PC-9 (cell line): ENCODE data around the gene DFFA. TPM values are rescaled to one million over a fixed set of nuclear protein-coding genes. Genes with fewer than 3 reads are reported as not detected.
A peak's percentile ranks its signal among the peaks of the same experiment; 100 is the strongest.
"Not testable (repeated sequence)": the region's sequence is repeated elsewhere in the genome, so short reads cannot be mapped to it uniquely, and the experiment has no call there.

ENCODE experiments used
- BruUV-seq: library from RNA; stranded (reverse); fragments of 400-500 nt; replicated peaks from 2 replicates; lab custom pipeline; 2021; lab: Mats Ljungman, UMichigan
- CTCF ChIA-PET: fragments of 300-600 bp; sonication (Branson Sonifier 250); formaldehyde crosslinking; loops from one replicate; lab custom pipeline; 2022; ENCODE audit warnings: antibody characterized with exemption; lab: Charles Lee
- POLR2A ChIA-PET: fragments of 300-600 bp; sonication (Branson Sonifier 250); formaldehyde crosslinking; loops from one replicate; lab custom pipeline; 2022; ENCODE audit warnings: antibody characterized with exemption; ENCODE audit not compliant: unreplicated experiment; lab: Charles Lee
- DNase-seq, 2 experiments: peaks; one replicate each; pipeline versions ENCODE4 v3.0.0 to v3.0.0-alpha.2; 2015 to 2022; ENCODE audit warnings: mixed read lengths in 1 of 2
- H2AFZ ChIP-seq: fragments of 200-600 bp; sonication (generic); 2 replicates; pipeline ENCODE4 v1.8.1; 2017; ENCODE audit warnings: antibody characterized with exemption
- H3F3A ChIP-seq: fragments of 200-600 bp; sonication (generic); 2 replicates; pipeline ENCODE4 v1.8.1; 2017; ENCODE audit warnings: antibody characterized with exemption, mild to moderate bottlenecking, low read depth; ENCODE audit not compliant: insufficient read depth
- H3K27ac ChIP-seq: fragments of 200-600 bp; sonication (generic); 2 replicates; pipeline ENCODE4 v1.6.1; 2016; ENCODE audit warnings: mixed run types
- H3K27me3 ChIP-seq: fragments of 200-600 bp; sonication (generic); 2 replicates; pipeline ENCODE4 v1.6.1; 2016; ENCODE audit warnings: low read depth, mixed run types; ENCODE audit not compliant: insufficient read depth
- H3K36me3 ChIP-seq: fragments of 200-600 bp; sonication (generic); 2 replicates; pipeline ENCODE4 v1.6.1; 2016; ENCODE audit warnings: low read depth, mixed run types
- H3K4me1 ChIP-seq: fragments of 200-600 bp; sonication (generic); replicated peaks from 2 replicates; pipeline ENCODE4 v1.6.1; 2016; ENCODE audit warnings: mixed run types; ENCODE audit not compliant: insufficient read depth
- H3K4me2 ChIP-seq: fragments of 200-600 bp; sonication (generic); 2 replicates; pipeline ENCODE4 v1.6.1; 2017; ENCODE audit warnings: mixed run types
- H3K4me3 ChIP-seq: fragments of 200-600 bp; sonication (generic); 2 replicates; pipeline ENCODE4 v1.6.1; 2016; ENCODE audit warnings: mixed run types
- H3K79me2 ChIP-seq: fragments of 200-600 bp; sonication (generic); 2 replicates; pipeline ENCODE4 v1.6.1; 2017; ENCODE audit warnings: low read depth, mixed run types
- H3K9me2 ChIP-seq: fragments of 200-600 bp; sonication (generic); 2 replicates; pipeline ENCODE4 v1.8.1; 2017; ENCODE audit warnings: mild to moderate bottlenecking; ENCODE audit not compliant: insufficient read depth
- H3K9me3 ChIP-seq: fragments of 200-600 bp; sonication (generic); 2 replicates; pipeline ENCODE4 v1.8.1; 2016; ENCODE audit warnings: low read depth; ENCODE audit not compliant: insufficient read depth
- H4K20me1 ChIP-seq: fragments of 200-600 bp; sonication (generic); 2 replicates; pipeline ENCODE4 v1.8.1; 2017; ENCODE audit not compliant: insufficient read depth
- EZH2 ChIP-seq: fragments of 200-600 bp; sonication (generic); IDR thresholded peaks from 2 replicates; pipeline ENCODE4 v1.8.0; 2017; ENCODE audit warnings: antibody characterized with exemption, low read depth
- intact Hi-C: fragments of 100-400 bp; cut with micrococcal nuclease; formaldehyde crosslinking; loops from one replicate; pipeline ENCODE4 v1.10.0; 2022; ENCODE audit not compliant: unreplicated experiment
- total RNA-seq: library from RNA; stranded (reverse); gene quantifications from 2 replicates; pipeline ENCODE4 v1.2.3, GENCODE V29; 2021
- TF ChIP-seq, protein P1 (sequence below): fragments of 200-600 bp; sonication (generic); conservative IDR thresholded peaks from 2 replicates; pipeline ENCODE4 v1.6.1; 2017; ENCODE audit warnings: mixed run types, antibody characterized with exemption, mild to moderate bottlenecking, moderate library complexity

DFFA gene
- total RNA-seq, 1 experiment from 2014 or later: 35.2 TPM

DNA sequence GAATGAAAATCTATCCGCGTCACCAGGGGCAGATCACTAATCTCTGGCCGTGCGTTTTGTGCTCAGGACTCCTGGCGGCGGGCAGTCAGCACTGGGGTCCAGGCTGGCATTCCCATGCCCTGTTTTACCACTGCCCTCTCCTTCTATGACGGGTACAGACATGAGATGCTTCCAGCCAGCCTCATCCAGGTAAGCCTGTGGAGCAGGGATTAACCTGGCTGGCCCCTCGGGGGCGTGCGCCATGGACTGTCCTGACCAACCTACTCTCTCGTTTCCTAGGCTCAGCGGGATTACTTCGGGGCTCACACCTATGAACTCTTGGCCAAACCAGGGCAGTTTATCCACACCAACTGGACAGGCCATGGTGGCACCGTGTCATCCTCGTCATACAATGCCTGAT is 53.0 kb downstream of the DFFA start:
- no peaks in the 10 kb centered on the region for H4K20me1 ChIP-seq
- ChIA-PET POLR2A (no interaction called here), CTCF (no interaction called here)
- intact Hi-C loops: no loop called here
- H3K9me3 ChIP-seq: no peaks in the 10 kb centered on the region
- TF ChIP-seq, protein P1, sequence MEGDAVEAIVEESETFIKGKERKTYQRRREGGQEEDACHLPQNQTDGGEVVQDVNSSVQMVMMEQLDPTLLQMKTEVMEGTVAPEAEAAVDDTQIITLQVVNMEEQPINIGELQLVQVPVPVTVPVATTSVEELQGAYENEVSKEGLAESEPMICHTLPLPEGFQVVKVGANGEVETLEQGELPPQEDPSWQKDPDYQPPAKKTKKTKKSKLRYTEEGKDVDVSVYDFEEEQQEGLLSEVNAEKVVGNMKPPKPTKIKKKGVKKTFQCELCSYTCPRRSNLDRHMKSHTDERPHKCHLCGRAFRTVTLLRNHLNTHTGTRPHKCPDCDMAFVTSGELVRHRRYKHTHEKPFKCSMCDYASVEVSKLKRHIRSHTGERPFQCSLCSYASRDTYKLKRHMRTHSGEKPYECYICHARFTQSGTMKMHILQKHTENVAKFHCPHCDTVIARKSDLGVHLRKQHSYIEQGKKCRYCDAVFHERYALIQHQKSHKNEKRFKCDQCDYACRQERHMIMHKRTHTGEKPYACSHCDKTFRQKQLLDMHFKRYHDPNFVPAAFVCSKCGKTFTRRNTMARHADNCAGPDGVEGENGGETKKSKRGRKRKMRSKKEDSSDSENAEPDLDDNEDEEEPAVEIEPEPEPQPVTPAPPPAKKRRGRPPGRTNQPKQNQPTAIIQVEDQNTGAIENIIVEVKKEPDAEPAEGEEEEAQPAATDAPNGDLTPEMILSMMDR: no peak
- no peak for TF ChIP-seq EZH2
- peak overlapping the region; percentile 19; the same call in 1 of the 2 replicates for H3K27ac ChIP-seq
- no peaks in the 10 kb centered on the region for H3K9me2 ChIP-seq
- H3K27me3 ChIP-seq: no peaks in the 10 kb centered on the region
- peaks cover 51% of the 10 kb centered on the region for H3F3A ChIP-seq
- H3K4me2 ChIP-seq: no peak overlapping the region
- no peak overlapping the region for H3K4me3 ChIP-seq
- peaks cover 15% of the 10 kb centered on the region for H3K79me2 ChIP-seq
- no TSS peak for BruUV-seq
- DNase-seq: no peak
- no peak overlapping the region for H2AFZ ChIP-seq
- peaks cover 28% of the 10 kb centered on the region for H3K36me3 ChIP-seq
- peaks cover 23% of the 10 kb centered on the region for H3K4me1 ChIP-seq

DNA sequence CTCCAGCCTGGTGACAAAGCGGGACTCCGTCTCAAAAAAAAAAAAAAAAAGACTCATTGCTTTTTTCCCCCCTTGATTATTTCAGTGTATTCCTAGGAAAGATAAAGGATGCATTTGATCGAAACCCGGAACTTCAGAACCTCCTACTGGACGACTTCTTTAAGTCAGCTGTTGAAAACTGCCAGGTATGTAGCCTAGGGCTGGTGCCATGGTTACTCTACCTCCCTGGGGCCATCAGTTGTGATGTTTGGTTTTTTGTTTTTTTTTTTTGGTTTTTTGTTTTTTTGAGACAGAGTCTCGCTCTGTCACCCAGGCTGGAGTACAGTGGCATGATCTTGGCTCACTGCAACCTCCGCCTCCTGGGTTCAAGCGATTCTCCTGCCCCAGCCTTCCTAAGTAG is 53.6 kb downstream of the DFFA start:
- Histone ChIP-seq H3K4me1 (peaks cover 29% of the 10 kb centered on the region), H3K79me2 (peaks cover 15% of the 10 kb centered on the region), H3K27ac (peak overlapping the region; percentile 100), H3K36me3 (peaks cover 33% of the 10 kb centered on the region), H3F3A (peaks cover 57% of the 10 kb centered on the region)
- H4K20me1 ChIP-seq, CTCF ChIA-PET, intact Hi-C loops, H3K9me2 ChIP-seq, H3K4me3 ChIP-seq, H3K9me3 ChIP-seq, DNase-seq, H3K4me2 ChIP-seq, H3K27me3 ChIP-seq, H2AFZ ChIP-seq, BruUV-seq, POLR2A ChIA-PET: not testable (repeated sequence)

DNA sequence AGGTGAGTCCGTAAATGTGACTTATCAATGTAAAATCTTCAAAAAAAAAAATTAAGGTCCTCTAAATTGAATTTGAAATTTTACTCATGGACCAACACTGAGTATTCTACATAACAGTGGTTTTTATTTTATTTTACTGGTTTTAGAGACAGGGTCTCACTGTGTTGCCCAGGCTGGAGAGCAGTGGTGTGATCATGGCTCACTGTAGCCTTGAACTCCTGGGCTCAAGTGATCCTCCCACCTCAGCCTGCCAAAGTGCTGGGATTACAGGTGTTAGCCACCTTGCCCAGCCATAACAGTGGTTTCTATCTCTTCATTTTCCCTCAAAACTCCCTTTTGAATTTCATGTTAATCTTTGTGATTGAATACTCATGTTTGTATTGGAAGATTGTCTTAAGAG is 56.4 kb downstream of the DFFA start:
- TSS peak; percentile 47 for BruUV-seq
- POLR2A ChIA-PET: interaction anchor here (0.6 kb wide), 1 partner anchor 526 kb away, joined by 3 read pairs; no protein-coding TSS in a partner anchor

DNA sequence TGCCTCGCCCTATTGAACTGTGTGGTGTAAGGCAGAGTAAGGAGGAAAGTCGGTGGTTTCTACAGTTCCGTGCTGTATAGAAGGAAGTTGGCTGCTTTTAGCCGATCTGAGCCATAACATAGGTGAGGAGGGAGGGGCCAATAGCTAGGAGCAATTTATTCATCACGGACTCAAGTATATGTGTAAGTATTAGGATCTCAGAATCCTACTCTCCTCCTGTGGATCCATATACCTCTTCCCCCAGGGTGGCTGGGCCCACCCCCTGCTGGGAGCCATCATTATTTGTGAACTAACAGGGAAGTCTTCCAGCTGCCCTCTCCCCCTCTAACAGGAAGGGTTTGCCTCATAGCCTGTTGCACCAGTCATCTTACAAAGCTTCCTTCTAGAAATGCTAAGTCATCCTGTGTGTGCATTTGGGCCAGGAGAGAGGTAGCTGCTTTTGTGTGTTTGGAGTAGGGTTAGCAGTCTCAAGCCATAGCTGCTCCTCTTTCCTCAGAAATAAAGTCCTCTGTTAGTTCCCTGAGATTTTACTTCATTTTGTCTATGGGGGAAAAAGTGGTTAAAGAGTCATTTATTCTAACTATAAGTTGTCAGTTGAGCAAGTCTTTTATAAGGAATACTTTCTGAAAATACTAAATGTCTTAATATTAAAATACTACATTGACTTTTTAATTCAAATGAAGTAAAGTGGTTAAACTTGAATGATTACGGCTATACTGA is 57.0 kb downstream of the DFFA start:
- no peak overlapping the region for H2AFZ ChIP-seq
- CTCF ChIA-PET: interaction anchor here (0.6 to 0.8 kb wide), 2 partner anchors 38 to 204 kb away, joined by 3 read pairs; no protein-coding TSS in a partner anchor

More for the DNA sequence above, 56.4 kb downstream of the DFFA start:
- not testable (repeated sequence) for H2AFZ ChIP-seq, H4K20me1 ChIP-seq, DNase-seq, H3K9me3 ChIP-seq, H3K27me3 ChIP-seq, H3K9me2 ChIP-seq
- intact Hi-C loops: loop anchor here (1.0 kb wide), 2 partner anchors 18 to 38 kb away; no protein-coding TSS in a partner anchor
- peaks cover 57% of the 10 kb centered on the region for H3K36me3 ChIP-seq
- peaks cover 82% of the 10 kb centered on the region for H3F3A ChIP-seq
- CTCF ChIA-PET: interaction anchor here (0.6 kb wide), 1 partner anchor 205 kb away, joined by 3 read pairs; no protein-coding TSS in a partner anchor
- peak overlapping the region; percentile 68 for H3K4me2 ChIP-seq
- peak overlapping the region; percentile 100 for H3K27ac ChIP-seq
- peak overlapping the region; percentile 33; the same call in 1 of the 2 replicates for H3K4me3 ChIP-seq
- peaks cover 15% of the 10 kb centered on the region for H3K79me2 ChIP-seq
- peaks cover 52% of the 10 kb centered on the region for H3K4me1 ChIP-seq

More for the DNA sequence above, 57.0 kb downstream of the DFFA start:
- no TSS peak for BruUV-seq
- H3K27me3 ChIP-seq: no peaks in the 10 kb centered on the region
- TF ChIP-seq, protein P1: no peak
- no peak for TF ChIP-seq EZH2
- no peaks in the 10 kb centered on the region for H4K20me1 ChIP-seq
- no peaks in the 10 kb centered on the region for H3K9me2 ChIP-seq
- POLR2A ChIA-PET: interaction anchor here (0.5 to 1.0 kb wide), 7 partner anchors 13 to 525 kb away, joined by 3 to 8 read pairs (median 4); no protein-coding TSS in a partner anchor
- peaks cover 15% of the 10 kb centered on the region for H3K79me2 ChIP-seq
- DNase-seq: peak; percentile 87 to 96
- H3K4me2 ChIP-seq: peak overlapping the region; percentile 68
- H3K36me3 ChIP-seq: peaks cover 59% of the 10 kb centered on the region
- H3F3A ChIP-seq: peaks cover 83% of the 10 kb centered on the region
- intact Hi-C loops: loop anchor here (1.0 kb wide), 2 partner anchors 17 to 37 kb away; no protein-coding TSS in a partner anchor
- H3K4me3 ChIP-seq: peak overlapping the region; percentile 33; the same call in 1 of the 2 replicates
- H3K9me3 ChIP-seq: no peaks in the 10 kb centered on the region
- peaks cover 52% of the 10 kb centered on the region for H3K4me1 ChIP-seq
- peak overlapping the region; percentile 100 for H3K27ac ChIP-seq
